Epithelial cell of esophagus (primary cell): ENCODE results near the gene MBOAT1.

ENCODE experiments used
- DNase-seq: peaks from one replicate; pipeline ENCODE4 v3.0.0; 2010; ENCODE audit warnings: low read depth
- H3K4me3 ChIP-seq: 2 replicates; pipeline ENCODE4 v1.5.1; 2011; ENCODE audit warnings: mild to moderate bottlenecking, low read length, control low read depth
- TF ChIP-seq, protein P1 (sequence below): IDR thresholded peaks from 2 replicates; pipeline ENCODE4 v1.5.1; 2011; ENCODE audit warnings: low read depth, mild to moderate bottlenecking, low read length, control low read depth, inconsistent platforms; ENCODE audit not compliant: insufficient read depth; ENCODE audit errors: missing control alignments

The MBOAT1 gene

GRCh38 chr6:20234136-20234535, 21.9 kb upstream of the MBOAT1 start:
- H3K4me3 ChIP-seq: no peak overlapping the region
- TF ChIP-seq, protein P1, sequence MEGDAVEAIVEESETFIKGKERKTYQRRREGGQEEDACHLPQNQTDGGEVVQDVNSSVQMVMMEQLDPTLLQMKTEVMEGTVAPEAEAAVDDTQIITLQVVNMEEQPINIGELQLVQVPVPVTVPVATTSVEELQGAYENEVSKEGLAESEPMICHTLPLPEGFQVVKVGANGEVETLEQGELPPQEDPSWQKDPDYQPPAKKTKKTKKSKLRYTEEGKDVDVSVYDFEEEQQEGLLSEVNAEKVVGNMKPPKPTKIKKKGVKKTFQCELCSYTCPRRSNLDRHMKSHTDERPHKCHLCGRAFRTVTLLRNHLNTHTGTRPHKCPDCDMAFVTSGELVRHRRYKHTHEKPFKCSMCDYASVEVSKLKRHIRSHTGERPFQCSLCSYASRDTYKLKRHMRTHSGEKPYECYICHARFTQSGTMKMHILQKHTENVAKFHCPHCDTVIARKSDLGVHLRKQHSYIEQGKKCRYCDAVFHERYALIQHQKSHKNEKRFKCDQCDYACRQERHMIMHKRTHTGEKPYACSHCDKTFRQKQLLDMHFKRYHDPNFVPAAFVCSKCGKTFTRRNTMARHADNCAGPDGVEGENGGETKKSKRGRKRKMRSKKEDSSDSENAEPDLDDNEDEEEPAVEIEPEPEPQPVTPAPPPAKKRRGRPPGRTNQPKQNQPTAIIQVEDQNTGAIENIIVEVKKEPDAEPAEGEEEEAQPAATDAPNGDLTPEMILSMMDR: no peak
- DNase-seq: no peak

DNA sequence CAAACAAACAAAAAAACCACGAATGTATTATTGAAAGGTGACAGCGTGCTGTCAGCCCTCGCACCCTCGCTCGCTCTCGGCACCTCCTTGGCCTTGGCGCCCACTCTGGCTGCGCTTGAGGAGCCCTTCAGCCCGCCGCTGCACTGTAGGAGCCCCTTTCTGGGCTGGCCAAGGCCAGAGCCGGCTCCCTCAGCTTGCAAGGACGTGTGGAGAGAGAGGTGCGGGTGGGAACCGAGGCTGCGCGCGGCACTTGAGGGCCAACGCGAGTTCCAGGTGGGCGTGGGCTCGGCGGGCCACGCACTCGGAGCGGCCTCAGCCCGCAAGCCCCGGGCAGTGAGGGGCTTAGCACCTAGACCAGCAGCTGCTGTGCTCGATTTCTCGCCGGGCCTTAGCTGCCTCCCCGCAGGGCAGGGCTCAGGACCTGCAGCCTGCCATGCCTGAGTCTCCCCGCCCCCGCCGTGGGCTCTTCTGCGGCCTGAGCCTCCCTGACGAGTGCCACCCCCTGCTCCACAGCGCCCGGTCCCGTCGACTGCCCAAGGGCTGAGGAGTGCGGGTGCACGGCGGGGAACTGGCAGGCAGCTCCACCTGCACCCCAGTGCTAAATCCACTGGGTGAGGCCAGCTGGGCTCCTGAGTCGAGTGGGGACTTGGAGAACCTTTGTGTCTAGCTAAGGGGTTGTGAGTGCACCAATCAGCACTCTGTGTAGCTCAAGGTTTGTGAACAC, 20.9 kb upstream of the MBOAT1 start:
- H3K4me3 ChIP-seq: no peak overlapping the region
- TF ChIP-seq, protein P1: no peak
- DNase-seq: no peak

GRCh38 chr6:20232188-20232587, 19.9 kb upstream of the MBOAT1 start:
- no peak for DNase-seq
- H3K4me3 ChIP-seq: no peak overlapping the region
- TF ChIP-seq, protein P1: no peak

DNA sequence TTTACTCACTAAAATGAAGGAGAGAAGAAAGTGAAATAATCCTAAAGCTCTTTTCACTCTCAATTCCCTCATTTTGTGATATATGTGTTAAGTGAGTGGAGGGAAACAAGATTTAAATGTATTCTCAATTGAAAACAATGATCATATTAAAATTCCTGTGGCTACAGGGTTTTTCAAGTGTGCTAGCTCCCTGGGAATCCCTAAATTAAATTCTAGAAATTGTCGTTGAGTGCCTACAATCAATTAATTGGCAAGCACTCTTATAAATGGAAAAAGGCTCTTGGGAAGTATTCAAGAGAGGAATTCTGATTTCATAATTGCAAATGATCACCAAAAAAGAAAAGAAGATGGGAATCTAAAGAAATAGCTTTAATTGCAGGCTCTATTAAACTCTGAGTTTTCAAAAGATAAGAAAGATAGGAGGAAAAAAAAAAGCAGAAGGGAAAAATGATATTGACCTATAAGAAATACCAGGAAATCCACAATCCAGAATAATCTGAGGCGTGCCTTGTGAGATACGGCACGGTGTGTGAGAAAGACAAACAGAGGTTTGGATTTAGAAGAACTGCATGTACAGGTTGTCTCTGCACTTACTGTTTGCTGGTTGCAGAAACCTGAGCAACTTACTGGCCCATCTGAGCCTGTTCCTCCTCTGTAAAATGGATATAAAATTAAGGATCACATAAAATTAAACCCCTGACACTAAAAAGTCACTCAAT, 18.3 kb upstream of the MBOAT1 start:
- no peak overlapping the region for H3K4me3 ChIP-seq
- TF ChIP-seq, protein P1: no peak
- no peak for DNase-seq

DNA sequence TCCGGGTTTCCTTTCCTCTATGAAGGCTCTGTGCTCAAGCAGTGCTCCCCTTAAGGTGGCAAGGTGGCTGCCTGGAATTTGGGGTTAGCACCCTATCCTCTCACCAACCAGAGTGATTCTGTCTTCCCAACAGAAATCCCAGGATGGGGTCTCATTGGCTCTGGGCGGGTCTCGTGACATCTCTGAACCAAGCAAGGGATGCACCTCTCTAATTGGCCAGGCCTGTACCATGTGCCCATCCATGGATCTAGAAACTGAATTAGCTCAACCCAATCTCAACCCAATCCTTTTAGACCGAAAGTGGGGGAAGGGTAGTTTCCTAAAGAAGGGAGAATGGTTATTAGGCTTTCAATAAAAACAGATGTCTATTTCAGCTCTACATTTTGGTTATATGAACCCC, 17.6 kb upstream of the MBOAT1 start:
- TF ChIP-seq, protein P1: no peak
- no peak for DNase-seq
- no peak overlapping the region for H3K4me3 ChIP-seq

DNA sequence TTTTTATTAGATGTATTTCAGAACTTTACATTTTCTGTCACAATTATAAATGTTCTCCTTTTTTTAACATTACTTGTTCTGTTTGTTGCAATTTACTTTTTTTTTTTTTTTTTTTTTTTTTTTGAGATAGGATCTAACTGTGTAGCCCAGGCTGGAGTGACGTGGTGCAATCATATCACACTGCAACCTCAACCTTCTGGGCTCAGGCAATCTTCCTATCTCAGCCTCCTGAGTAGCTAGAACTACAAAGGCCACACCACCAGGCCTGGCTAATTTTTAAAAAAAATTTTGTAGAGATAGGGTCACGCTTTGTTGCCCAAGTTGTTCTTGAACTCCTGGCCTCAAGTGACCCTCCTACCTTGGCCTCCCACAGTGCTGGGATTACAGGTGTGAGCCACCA, 15.1 kb upstream of the MBOAT1 start:
- no peak for DNase-seq
- TF ChIP-seq, protein P1: no peak
- H3K4me3 ChIP-seq: no peak overlapping the region
